Adrenal gland (tissue), 5 donors: ENCODE data around the gene FGF14.

Source experiments
- POLR2A ChIP-seq, 2 donors: fragments of 450-650 bp; IDR thresholded peaks; one replicate each; pipeline ENCODE4 v1.6.1; 2017; ENCODE audit warnings: antibody characterized with exemption in 2 of 2, mild to moderate bottlenecking in 2 of 2, moderate library complexity in 1 of 2
- TF ChIP-seq, protein P1 (sequence below), 6 experiments: fragments of 450-650 bp in 4 of 6; fragments of 200-600 bp in 2 of 6; sonication (generic) in 1 of 6; IDR thresholded peaks; 1 replicate in 5 of 6; 2 replicates in 1 of 6; pipeline versions ENCODE4 v1.5.1 to v1.8.0; 2016 to 2021; ENCODE audit warnings: antibody characterized with exemption in 6 of 6, mild to moderate bottlenecking in 2 of 6, moderate library complexity in 1 of 6
- donor health status: DM: no; HTN: no; CAD: no.

DNA sequence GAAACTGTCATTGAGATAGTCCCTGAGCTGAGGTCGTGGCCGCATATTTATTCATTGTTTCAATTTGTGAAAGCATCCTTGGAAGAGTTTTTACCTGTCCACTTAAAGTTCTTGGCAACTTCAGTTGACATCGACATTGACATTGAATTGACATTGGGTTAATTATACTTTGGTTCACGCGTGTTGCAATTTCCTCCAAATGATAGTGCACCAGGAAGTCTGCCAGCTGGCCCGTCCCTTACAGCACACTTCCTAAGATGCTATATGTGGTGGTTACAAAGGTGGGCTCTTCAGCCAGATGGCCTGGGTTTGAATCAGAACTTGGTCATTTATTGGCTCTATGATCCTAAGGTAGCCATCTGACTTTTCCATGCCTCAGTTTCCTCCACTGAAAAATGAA lies 176.0 kb downstream of the FGF14 start:
- TF ChIP-seq, protein P1, sequence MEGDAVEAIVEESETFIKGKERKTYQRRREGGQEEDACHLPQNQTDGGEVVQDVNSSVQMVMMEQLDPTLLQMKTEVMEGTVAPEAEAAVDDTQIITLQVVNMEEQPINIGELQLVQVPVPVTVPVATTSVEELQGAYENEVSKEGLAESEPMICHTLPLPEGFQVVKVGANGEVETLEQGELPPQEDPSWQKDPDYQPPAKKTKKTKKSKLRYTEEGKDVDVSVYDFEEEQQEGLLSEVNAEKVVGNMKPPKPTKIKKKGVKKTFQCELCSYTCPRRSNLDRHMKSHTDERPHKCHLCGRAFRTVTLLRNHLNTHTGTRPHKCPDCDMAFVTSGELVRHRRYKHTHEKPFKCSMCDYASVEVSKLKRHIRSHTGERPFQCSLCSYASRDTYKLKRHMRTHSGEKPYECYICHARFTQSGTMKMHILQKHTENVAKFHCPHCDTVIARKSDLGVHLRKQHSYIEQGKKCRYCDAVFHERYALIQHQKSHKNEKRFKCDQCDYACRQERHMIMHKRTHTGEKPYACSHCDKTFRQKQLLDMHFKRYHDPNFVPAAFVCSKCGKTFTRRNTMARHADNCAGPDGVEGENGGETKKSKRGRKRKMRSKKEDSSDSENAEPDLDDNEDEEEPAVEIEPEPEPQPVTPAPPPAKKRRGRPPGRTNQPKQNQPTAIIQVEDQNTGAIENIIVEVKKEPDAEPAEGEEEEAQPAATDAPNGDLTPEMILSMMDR (IDR thresholded peaks at IDR 0.05) = no peak
- TF ChIP-seq POLR2A (IDR thresholded peaks at IDR 0.05) = no peak
